Fibroblast of pulmonary artery (primary cell): ENCODE results near the gene POLR2L.

ENCODE experiments used
- DNase-seq: peaks from one replicate; pipeline ENCODE4 v3.0.0-alpha.2; 2010; ENCODE audit warnings: low read depth
- H3K4me3 ChIP-seq: replicated peaks from 2 replicates; pipeline ENCODE4 v1.5.1; 2011; ENCODE audit warnings: low read depth, mild to moderate bottlenecking, control low read depth, low read length, moderate library complexity
- CTCF ChIP-seq: IDR thresholded peaks from 2 replicates; pipeline ENCODE4 v1.5.1; 2011; ENCODE audit warnings: mild to moderate bottlenecking, control low read depth, low read length, inconsistent platforms; ENCODE audit errors: missing control alignments

Gene POLR2L

GRCh38 chr11:849104-849824 is 6.9 kb upstream of the POLR2L start:
- DNase-seq, result no peak
- peak overlapping the region; percentile 42 for H3K4me3 ChIP-seq
- TF ChIP-seq CTCF, result no peak

GRCh38 chr11:848380-848931 is 6.1 kb upstream of the POLR2L start:
- peak; percentile 79 for TF ChIP-seq CTCF
- no peak overlapping the region for H3K4me3 ChIP-seq
- peak; percentile 38 for DNase-seq

GRCh38 chr11:847876-848275 is 5.5 kb upstream of the POLR2L start:
- no peak for DNase-seq
- no peak overlapping the region for H3K4me3 ChIP-seq
- TF ChIP-seq CTCF, result no peak

- DNase-seq, result no peak
- no peak overlapping the region for H3K4me3 ChIP-seq
- no peak for TF ChIP-seq CTCF
These were observed 4.3 kb upstream of the POLR2L start for GRCh38 chr11:846496-847098.

DNA sequence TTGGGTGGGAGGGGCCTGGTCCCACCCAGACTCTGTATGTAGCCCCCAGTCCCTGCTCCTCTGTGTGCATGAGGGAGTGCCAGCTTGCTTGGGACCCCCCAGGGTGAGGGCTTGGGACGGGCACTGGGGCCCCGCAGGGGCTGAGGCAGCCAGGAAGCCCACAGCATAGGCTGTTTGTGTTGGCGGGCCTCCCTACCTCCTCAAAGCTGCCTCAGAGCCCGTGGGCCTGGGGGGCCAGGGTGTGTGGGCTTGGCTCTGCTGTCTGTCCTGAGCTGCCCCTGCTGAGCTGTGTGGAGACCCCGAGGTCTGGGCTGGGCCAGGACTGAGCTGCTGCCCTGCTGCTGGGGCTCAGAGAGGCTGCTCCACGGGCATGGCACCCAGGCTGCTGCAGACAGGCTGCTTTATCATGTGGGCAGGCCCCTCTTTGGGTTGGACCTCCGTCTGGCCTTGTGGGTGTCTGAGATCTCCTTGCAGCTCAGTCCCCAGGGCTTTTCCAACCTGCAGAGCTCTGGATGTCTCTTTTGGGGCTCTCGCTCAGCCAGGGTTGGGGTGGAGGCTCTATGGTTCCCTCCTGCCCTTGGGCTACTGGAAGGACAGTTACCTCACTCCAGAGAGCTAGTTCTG is 3.7 kb upstream of the POLR2L start:
- no peak for TF ChIP-seq CTCF
- peak overlapping the region; percentile 17 for H3K4me3 ChIP-seq
- peak; percentile 36 for DNase-seq

DNA sequence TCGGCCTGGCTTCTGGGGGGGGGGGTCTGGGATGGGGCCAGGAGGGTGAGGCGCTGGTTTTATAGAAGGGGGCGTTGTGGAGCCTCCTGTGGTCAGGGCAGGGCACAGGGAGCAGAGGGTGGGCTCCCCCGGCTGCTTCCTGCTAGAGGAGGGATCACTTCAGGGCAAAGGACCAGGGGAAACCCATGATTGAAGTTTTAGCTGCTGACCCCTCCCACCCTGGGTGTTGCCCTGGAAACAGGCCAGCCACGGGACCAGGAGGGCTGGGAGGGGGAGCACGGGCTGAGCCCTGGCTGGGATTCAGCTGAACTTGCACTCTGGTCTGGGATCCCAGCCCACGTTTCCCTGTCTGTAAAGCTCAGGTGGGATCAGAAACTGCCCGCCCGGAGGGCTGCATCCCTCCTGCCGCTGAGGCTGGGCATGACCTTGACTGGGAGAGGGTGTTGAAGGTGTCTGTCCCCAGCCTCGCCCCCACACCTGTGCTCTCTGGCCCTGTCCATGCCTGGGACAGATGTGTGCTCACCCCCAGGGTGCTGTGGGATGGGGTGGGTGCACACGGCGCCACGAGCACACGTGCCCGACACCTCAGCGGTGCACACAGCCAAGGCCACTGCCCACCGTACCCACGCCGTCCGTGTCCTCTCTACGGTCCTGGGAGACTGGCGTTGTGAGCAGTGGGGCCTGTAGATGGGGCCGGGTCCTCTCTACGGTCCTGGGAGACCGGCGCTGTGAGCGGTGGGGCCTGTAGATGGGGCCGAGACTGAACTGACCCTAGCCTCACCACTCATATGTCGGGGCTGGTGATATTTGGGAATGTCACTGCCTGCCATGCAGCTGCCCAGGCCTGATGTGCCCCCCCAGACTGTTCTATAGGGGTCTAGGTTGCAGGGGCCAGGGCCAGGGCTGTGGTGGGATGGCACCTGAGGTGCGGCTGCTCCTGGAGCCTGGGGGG is 2.6 kb upstream of the POLR2L start:
- peak overlapping the region; percentile 92 for H3K4me3 ChIP-seq
- no peak for TF ChIP-seq CTCF
- DNase-seq, result peak; percentile 96
